Measurements from ENCODE around the gene TIE1.

DNA sequence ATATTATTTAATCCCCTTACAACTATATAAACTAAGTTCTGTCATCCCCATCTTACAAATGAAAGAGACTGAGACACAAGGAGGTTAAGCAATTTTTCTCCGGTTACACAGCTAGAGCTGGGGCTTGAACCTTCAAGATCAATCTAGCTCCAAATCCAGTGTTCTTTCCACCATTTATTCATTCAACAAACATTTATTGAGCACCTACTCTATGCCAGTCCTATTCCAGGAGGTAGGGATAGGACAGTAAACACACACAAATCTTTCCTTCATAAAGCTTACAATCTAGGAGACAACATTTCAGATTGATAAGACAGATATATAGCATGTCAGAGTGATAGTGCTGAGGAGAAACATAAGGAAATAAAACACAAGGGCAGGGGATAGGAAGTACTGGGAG lies 33.9 kb upstream of the TIE1 start:
- TF ChIP-seq EZH2 (IDR thresholded peaks at IDR 0.05) (no peak), POLR2AphosphoS5 (IDR thresholded peaks at IDR 0.05; ENCODE audit: borderline replicate concordance, low read depth, low read length) (no peak), FOXP2 (optimal IDR thresholded peaks at IDR 0.05; ENCODE audit: control extremely low read depth, extremely low read length, insufficient read depth) (no peak)
